COLO668 (cell line): ENCODE results near the gene VIL1.

ENCODE experiments used
- DNase-seq: peaks from one replicate; lab custom pipeline; 2025; ENCODE audit not compliant: unreplicated experiment; lab: John Stamatoyannopoulos, UW

The VIL1 gene

DNA sequence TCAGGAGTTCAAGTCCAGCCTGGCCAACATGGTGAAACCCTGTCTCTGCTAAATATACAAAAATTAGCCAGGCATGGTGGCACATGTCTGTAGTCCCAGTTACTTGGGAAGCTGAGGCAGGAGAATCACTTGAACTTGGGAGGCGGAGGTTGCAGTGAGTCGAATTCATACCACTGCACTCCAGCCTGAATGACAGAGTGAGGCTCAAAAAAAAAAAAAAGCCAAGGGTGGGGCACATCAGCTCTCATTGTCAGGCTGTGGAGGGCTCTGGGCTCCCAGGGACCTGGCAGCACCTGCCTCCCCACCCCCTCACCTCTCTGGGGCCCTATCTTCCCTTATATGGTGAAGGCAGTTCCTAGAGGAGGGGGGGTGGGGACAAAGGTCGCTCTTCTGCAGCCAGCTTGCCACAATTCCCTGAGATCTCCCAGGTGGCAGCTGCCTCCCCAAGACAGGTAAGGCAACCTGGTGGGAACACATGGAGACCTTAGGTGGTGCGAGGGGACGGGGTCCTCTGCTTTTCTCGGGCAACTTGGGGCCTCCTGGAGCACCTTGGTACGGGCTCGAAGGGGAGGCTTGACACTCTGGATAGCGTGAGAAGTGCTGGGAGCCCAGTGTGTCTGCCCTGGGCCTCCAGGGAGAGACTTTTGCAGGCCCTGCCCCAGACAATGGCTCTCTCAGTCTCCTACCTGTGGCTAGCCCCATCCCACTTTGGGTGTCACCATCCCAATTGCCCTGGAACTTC, at the start of gene VIL1:
Gene VIL1, plus strand, starts transcription at position 407 of the 742 bp plus-strand sequence. CDS start 4,656 bp downstream, outside the sequence.
- DNase-seq, result peak; percentile 95

DNA sequence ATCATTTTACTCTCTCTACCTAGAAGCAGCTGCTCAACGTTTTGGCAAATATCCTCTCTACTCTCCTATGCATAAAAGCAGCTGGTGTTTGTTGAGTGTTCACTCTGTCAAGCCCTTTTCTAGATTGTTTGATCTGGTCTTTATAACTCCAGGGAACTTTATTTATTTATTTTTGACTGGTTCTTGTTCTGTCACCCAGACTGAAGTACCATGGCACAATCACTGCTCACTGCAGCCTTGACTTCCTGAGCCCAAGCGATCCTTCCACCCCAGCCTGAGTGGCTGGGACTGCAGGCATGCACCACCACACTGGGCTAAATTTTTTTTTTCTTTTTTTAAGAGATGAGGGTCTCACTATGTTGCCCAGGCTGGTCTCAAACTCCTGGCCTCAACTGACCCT, 49.6 kb upstream of the VIL1 start:
- DNase-seq, result peak; percentile 16

GRCh38 chr2:218370410-218371063, 48.4 kb upstream of the VIL1 start:
- DNase-seq, result no peak

- no peak for DNase-seq
Measured at GRCh38 chr2:218371983-218372350, 47.0 kb upstream of the VIL1 start.

DNA sequence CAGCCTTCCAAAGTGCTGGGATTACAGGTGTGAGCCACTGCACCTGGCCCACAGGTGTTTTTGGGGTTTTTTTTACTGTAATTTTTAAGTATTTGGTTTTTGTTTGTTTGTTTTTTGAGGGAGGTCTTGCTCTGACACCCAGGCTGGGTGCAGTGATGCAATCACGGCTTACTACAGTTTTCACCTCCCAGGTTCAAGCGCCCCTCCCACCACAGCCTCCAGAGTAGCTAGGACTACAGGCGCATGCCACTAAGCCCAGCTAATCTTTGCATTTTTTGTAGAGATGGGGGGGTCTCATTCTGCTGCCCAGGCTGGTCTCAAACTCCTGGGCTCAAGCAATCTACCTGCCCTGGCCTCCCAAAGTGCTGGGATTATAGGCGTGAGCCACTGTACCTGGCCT, 44.1 kb upstream of the VIL1 start:
- DNase-seq, result no peak

- no peak for DNase-seq
Measured at GRCh38 chr2:218375212-218375611, 43.7 kb upstream of the VIL1 start.

- DNase-seq, result no peak
Measured at GRCh38 chr2:218378053-218378452, 40.9 kb upstream of the VIL1 start.

DNA sequence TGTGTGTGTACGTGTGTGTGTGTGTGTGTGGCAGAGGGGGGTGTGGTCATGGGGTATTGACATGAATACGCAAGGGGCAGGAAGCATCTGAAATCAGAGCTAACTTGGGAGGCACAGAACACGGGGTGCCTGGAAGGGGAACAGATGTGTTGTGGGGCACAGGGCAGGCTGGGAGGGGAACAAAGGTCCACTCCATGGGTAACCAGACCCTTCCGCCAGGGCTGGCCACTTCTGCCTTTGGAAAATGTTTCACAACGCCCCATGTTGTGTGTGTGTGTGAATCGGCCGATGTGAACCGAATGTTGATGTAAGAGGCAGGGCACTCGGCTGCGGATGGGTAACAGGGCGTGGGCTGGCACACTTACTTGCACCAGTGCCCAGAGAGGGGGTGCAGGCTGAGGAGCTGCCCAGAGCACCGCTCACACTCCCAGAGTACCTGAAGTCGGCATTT, 37.0 kb upstream of the VIL1 start, which contains the start of gene SLC11A1:
Gene SLC11A1, plus strand, starts transcription at position 358 of the 451 bp plus-strand sequence. CDS start 96 bp downstream, outside the sequence.
- DNase-seq, result no peak

GRCh38 chr2:218382785-218383184, 36.1 kb upstream of the VIL1 start:
- DNase-seq, result no peak

DNA sequence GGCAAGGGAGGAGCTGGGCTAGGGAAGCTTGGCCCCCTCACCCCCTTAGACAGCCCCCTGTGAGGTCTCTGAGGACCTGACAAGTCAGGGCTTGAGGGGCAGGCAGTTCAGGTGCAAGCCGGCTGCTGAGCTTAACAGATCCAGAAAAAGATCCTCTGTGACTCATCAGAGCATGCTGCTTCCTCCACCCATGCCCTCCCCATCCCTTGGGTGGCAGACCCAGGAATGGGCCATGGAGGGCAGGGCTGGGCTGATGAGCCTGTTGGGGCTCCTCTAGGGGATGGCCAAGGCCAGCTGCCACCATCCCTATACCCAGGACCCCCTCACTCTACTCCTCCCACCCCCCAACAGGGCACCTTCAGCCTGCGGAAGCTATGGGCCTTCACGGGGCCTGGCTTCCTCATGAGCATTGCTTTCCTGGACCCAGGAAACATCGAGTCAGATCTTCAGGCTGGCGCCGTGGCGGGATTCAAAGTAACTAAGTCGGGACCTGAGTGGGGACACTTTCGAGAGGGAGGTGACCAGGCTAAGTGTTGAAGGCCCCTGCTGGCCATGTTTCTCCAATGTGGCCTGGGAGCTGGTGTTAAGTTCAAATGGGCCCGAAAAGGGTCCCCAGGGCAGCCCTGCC, 34.9 kb upstream of the VIL1 start:
- DNase-seq, result no peak

DNA sequence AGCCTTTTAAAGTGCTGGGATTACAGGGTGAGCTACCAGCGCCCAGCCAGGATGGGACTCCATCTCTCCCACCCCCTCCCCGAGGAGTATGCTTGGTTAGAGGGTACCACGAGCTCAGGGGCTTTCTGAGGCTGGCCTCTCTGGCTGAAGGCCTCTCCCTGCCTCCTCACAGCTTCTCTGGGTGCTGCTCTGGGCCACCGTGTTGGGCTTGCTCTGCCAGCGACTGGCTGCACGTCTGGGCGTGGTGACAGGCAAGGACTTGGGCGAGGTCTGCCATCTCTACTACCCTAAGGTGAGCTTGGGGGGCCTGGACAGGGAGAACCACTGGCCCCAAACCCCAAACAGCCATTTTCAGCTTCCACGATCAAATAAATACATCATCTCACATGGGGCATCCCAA, 33.9 kb upstream of the VIL1 start:
- DNase-seq, result no peak

- no peak for DNase-seq
Measured at GRCh38 chr2:218386505-218387368, 32.2 kb upstream of the VIL1 start.

- peak; percentile 81 for DNase-seq
Measured at GRCh38 chr2:218387369-218388194, 31.3 kb upstream of the VIL1 start.

GRCh38 chr2:218389333-218390150, 29.4 kb upstream of the VIL1 start:
- no peak for DNase-seq

GRCh38 chr2:218391202-218391601, 27.7 kb upstream of the VIL1 start:
- no peak for DNase-seq

- DNase-seq, result no peak
Measured at GRCh38 chr2:218392459-218392858, 26.5 kb upstream of the VIL1 start.

DNA sequence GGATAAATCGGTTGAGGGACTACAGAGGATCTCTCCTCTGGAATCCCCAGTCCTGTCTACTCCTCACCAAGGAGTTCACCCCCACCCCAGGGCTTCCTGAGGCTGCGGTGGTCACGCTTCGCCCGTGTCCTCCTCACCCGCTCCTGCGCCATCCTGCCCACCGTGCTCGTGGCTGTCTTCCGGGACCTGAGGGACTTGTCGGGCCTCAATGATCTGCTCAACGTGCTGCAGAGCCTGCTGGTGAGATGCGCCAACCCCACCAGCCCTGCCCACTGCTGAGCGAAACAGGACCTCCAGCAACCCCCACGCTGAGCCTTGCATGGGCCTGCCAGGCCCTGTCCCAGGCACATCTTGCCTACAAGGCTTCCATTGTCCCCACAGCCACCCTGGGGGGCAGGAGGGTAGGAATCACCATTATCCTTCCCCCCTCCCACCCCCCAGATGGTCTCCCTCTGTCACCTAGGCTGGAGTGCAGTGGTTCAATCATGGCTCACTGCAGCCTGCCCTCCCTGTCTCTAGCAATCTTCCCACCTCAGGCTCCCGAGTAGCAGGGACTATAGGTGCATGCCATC, 25.9 kb upstream of the VIL1 start:
- no peak for DNase-seq

DNA sequence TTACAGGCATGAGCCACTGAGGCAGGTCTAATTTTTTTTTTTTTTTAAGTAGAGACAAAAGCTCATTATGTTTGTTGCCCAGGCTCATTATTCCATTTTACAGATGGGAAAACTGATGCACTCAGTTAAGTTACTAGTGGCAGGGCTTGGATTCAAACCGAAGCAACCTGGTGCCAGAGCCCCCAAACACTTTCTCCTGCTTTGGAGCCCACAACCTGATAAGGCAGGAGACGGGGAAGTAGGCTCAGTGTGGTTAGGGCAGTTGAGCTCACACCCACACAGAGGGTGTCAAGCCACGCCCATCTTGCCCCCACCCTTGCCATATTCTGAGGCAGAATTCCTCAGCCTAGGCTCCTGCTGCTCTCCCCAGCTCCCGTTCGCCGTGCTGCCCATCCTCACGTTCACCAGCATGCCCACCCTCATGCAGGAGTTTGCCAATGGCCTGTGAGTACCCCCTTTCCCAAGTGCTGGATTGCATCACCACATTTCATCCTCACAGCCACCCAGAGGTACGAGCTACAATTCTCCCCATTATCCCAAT, 25.1 kb upstream of the VIL1 start:
- DNase-seq, result no peak
